OCI-LY1 (cell line): ENCODE measurements around the gene HCFC1.

Experiments used
- EZH2 ChIP-seq: fragments of 200-600 bp; sonication (generic), shearing (Covaris generic); IDR thresholded peaks from 2 replicates; pipeline ENCODE4 v1.8.0; 2017; ENCODE audit warnings: borderline replicate concordance, mixed run types, mild to moderate bottlenecking, antibody characterized with exemption, low read length, moderate library complexity, mixed read lengths
- TF ChIP-seq, protein P1 (sequence below): fragments of 200-600 bp; sonication (generic), shearing (Covaris generic); IDR thresholded peaks from 2 replicates; pipeline ENCODE4 v1.5.1; 2017; ENCODE audit warnings: mild to moderate bottlenecking, antibody characterized with exemption, low read length, moderate library complexity, mixed read lengths

DNA sequence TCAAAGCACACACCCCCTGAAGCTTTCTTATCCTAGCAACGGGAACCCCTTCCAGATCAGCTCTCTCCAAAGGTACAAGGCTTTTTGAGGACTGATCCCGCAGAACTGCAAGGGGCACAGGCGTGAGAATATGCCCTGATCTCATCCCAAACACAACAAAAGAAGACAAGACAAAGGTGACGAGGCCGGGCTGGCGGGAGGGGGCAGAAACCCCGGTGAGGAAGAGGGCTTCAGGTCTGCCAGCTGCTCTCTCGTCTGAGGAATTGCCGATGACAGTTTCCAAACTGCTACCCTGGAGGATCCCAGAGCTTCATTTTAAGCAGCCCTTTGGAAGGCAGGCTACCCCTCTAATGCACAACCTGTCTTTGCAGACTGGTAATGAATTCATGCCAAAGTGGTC, 3.4 kb downstream of the HCFC1 start:
- TF ChIP-seq, protein P1, sequence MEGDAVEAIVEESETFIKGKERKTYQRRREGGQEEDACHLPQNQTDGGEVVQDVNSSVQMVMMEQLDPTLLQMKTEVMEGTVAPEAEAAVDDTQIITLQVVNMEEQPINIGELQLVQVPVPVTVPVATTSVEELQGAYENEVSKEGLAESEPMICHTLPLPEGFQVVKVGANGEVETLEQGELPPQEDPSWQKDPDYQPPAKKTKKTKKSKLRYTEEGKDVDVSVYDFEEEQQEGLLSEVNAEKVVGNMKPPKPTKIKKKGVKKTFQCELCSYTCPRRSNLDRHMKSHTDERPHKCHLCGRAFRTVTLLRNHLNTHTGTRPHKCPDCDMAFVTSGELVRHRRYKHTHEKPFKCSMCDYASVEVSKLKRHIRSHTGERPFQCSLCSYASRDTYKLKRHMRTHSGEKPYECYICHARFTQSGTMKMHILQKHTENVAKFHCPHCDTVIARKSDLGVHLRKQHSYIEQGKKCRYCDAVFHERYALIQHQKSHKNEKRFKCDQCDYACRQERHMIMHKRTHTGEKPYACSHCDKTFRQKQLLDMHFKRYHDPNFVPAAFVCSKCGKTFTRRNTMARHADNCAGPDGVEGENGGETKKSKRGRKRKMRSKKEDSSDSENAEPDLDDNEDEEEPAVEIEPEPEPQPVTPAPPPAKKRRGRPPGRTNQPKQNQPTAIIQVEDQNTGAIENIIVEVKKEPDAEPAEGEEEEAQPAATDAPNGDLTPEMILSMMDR, result no peak
- no peak for TF ChIP-seq EZH2
